Measurements from ENCODE around the gene ZNF827. TPM values are rescaled to one million over a fixed set of nuclear protein-coding genes. Genes with fewer than 3 reads are reported as not detected.

Gene ZNF827
- total and polyA plus RNA-seq, 7 donors: 1.7 to 15.2 (median 7.3) TPM

- no peak overlapping the region for H3K4me3 ChIP-seq
- H3K27me3 ChIP-seq (ENCODE audit: insufficient read depth in 3 of 3, low read length in 2 of 3): no peaks in the 10 kb centered on the region
- H3K27ac ChIP-seq: no peak overlapping the region
- DNase-seq (no peak), ATAC-seq (no peak)
- no peak for TF ChIP-seq CTCF (IDR thresholded peaks at IDR 0.05)
- 81 to 86% (median 82%) methylated on average over 4 of the region's 4 CpGs for WGBS, 3 donors
- intact Hi-C loops (cut with DNase I): no loop called here
- H3K36me3 ChIP-seq (ENCODE audit: insufficient read depth in 1 of 2, low read depth in 1 of 2): no peaks in the 10 kb centered on the region
- no peaks in the 10 kb centered on the region for H3K4me1 ChIP-seq
- no peaks in the 10 kb centered on the region for H3K9me3 ChIP-seq
These were observed 38.1 kb upstream of the ZNF827 start for GRCh38 chr4:145976680-145977079.

GRCh38 chr4:145960012-145960411, 21.4 kb upstream of the ZNF827 start:
- Histone ChIP-seq H3K27ac (no peak overlapping the region), H3K27me3 (ENCODE audit: insufficient read depth in 3 of 3, low read length in 2 of 3) (no peaks in the 10 kb centered on the region), H3K36me3 (ENCODE audit: insufficient read depth in 1 of 2, low read depth in 1 of 2) (no peaks in the 10 kb centered on the region), H3K4me3 (no peak overlapping the region), H3K4me1 (no peaks in the 10 kb centered on the region), H3K9me3 (no peaks in the 10 kb centered on the region)
- DNase-seq: no peak
- intact Hi-C loops (cut with DNase I): no loop called here
- TF ChIP-seq CTCF (IDR thresholded peaks at IDR 0.05): no peak
- WGBS, 3 donors: 70 to 86% (median 70%) methylated on average over 2 of the region's 2 CpGs
- no peak for ATAC-seq

- intact Hi-C loops (cut with DNase I): no loop called here
- H3K27me3 ChIP-seq (ENCODE audit: insufficient read depth in 3 of 3, low read length in 2 of 3): no peaks in the 10 kb centered on the region
- H3K9me3 ChIP-seq: no peaks in the 10 kb centered on the region
- no peak for ATAC-seq
- H3K4me3 ChIP-seq: no peak overlapping the region
- no peaks in the 10 kb centered on the region for H3K36me3 ChIP-seq (ENCODE audit: insufficient read depth in 1 of 2, low read depth in 1 of 2)
- no peak for DNase-seq
- H3K27ac ChIP-seq: no peak overlapping the region
- WGBS, 3 donors: 41 to 55% (median 48%) methylated on average over 1 of the region's 1 CpG
- H3K4me1 ChIP-seq: no peaks in the 10 kb centered on the region
- no peak for TF ChIP-seq CTCF (IDR thresholded peaks at IDR 0.05)
These were observed 18.7 kb upstream of the ZNF827 start for GRCh38 chr4:145957302-145957701.

- intact Hi-C loops (cut with DNase I): no loop called here
- H3K36me3 ChIP-seq (ENCODE audit: insufficient read depth in 1 of 2, low read depth in 1 of 2): no peaks in the 10 kb centered on the region
- H3K4me3 ChIP-seq: no peak overlapping the region
- peak; percentile 58 for TF ChIP-seq CTCF (IDR thresholded peaks at IDR 0.05)
- DNase-seq (no peak), ATAC-seq (peak in 1 of 4 donors; percentile 49)
- H3K27ac ChIP-seq: no peak overlapping the region
- no peaks in the 10 kb centered on the region for H3K4me1 ChIP-seq
- H3K27me3 ChIP-seq (ENCODE audit: insufficient read depth in 3 of 3, low read length in 2 of 3): no peaks in the 10 kb centered on the region
- H3K9me3 ChIP-seq: no peaks in the 10 kb centered on the region
- 65 to 70% (median 66%) methylated on average over 3 of the region's 3 CpGs for WGBS, 3 donors
These were observed 17.8 kb upstream of the ZNF827 start for GRCh38 chr4:145956288-145956890.

GRCh38 chr4:145954924-145955339, 16.3 kb upstream of the ZNF827 start:
- ATAC-seq (peak in 3 of 4 donors; percentile 61 to 81 (median 73)), DNase-seq (no peak)
- H3K4me3 ChIP-seq: no peak overlapping the region
- TF ChIP-seq CTCF (IDR thresholded peaks at IDR 0.05): no peak
- no peaks in the 10 kb centered on the region for H3K27me3 ChIP-seq (ENCODE audit: insufficient read depth in 3 of 3, low read length in 2 of 3)
- H3K27ac ChIP-seq: no peak overlapping the region
- no peaks in the 10 kb centered on the region for H3K9me3 ChIP-seq
- intact Hi-C loops (cut with DNase I): no loop called here
- no peaks in the 10 kb centered on the region for H3K36me3 ChIP-seq (ENCODE audit: insufficient read depth in 1 of 2, low read depth in 1 of 2)
- no peaks in the 10 kb centered on the region for H3K4me1 ChIP-seq
- 77 to 85% (median 82%) methylated on average over 7 of the region's 7 CpGs for WGBS, 3 donors
